K562 (cell line): ENCODE results near the gene TSPAN11. TPM values are rescaled to one million over a fixed set of nuclear protein-coding genes. Genes with fewer than 3 reads are reported as not detected.

Experiments
- ATAC-seq: fragments of 200-7000 bp; cut with Tn5 transposase; 3 replicates; pipeline ENCODE4 v1.9.1; 2020; ENCODE audit warnings: moderate library complexity
- BruUV-seq: library from RNA; stranded (reverse); fragments of 400-500 nt; replicated peaks from 2 replicates; lab custom pipeline; 2021; lab: Mats Ljungman, UMichigan
- CTCF ChIA-PET: fragments of 300-600 bp; formaldehyde crosslinking; extraction: SDS; loops from one replicate; lab custom pipeline; 2021; ENCODE audit warnings: low intra/inter-chr PET ratio; lab: Yijun Ruan, JAX
- POLR2A ChIA-PET: fragments of 300-600, 350-650 bp; sonication (Branson Sonifier 250); formaldehyde crosslinking; extraction: SDS; loops from one replicate; lab custom pipeline; 2021; ENCODE audit warnings: antibody characterized with exemption, inconsistent platforms; lab: Yijun Ruan, JAX
- DNase-seq, 4 experiments: peaks; one replicate each; pipeline versions ENCODE4 v3.0.0 to v3.0.0-alpha.2; 2011 to 2018; ENCODE audit warnings: low spot score in 3 of 4, mixed read lengths in 3 of 4; ENCODE audit errors: extremely low read depth in 1 of 4
- FAIRE-seq: peaks from 2 replicates; lab custom pipeline; 2011; peaks lifted over from hg19 to GRCh38; lab: Jason Lieb, UNC
- H2AFZ ChIP-seq: 2 replicates; pipeline ENCODE4 v1.6.0; 2011; ENCODE audit warnings: low read depth, low read length, control low read depth, inconsistent platforms
- H3K27ac ChIP-seq: fragments of 200-600 bp; 3 replicates; pipeline ENCODE4 v1.8.0; 2011; ENCODE audit warnings: low read depth, mild to moderate bottlenecking, control low read depth, inconsistent platforms, low read length, moderate library complexity, mixed read lengths; ENCODE audit errors: extremely low read depth
- H3K27me3 ChIP-seq, 2 experiments: fragments of 300-600 bp in 1 of 2; 2 replicates in 1 of 2; 3 replicates in 1 of 2; pipeline versions ENCODE4 v1.6.0 to v1.8.0; 2011; ENCODE audit warnings: inconsistent platforms in 2 of 2, low read length in 2 of 2, mild to moderate bottlenecking in 1 of 2, mixed read lengths in 1 of 2, moderate library complexity in 1 of 2; ENCODE audit not compliant: control insufficient read depth in 2 of 2, insufficient read depth in 2 of 2
- H3K36me3 ChIP-seq: fragments of 300-600 bp; 3 replicates; pipeline ENCODE4 v1.8.0; 2011; ENCODE audit warnings: mild to moderate bottlenecking, low read length, inconsistent platforms; ENCODE audit not compliant: control insufficient read depth, insufficient read depth
- H3K4me1 ChIP-seq, 2 experiments: fragments of 200-600 bp in 1 of 2; replicated peaks in 1 of 2; 2 replicates in 1 of 2; 3 replicates in 1 of 2; pipeline versions ENCODE4 v1.5.1 to v1.8.0; 2011; ENCODE audit warnings: inconsistent platforms in 2 of 2, low read length in 2 of 2, mild to moderate bottlenecking in 1 of 2, mixed read lengths in 1 of 2, moderate library complexity in 1 of 2; ENCODE audit not compliant: control insufficient read depth in 2 of 2, insufficient read depth in 2 of 2
- H3K4me2 ChIP-seq: 2 replicates; pipeline ENCODE4 v1.6.1; 2011; ENCODE audit warnings: low read length, control low read depth, inconsistent platforms, mixed read lengths; ENCODE audit not compliant: insufficient read depth
- H3K4me3 ChIP-seq: fragments of 200-600 bp; sonication (generic), shearing (Covaris generic); 2 replicates; pipeline ENCODE4 v1.5.1; 2016; ENCODE audit warnings: control low read depth, inconsistent platforms
- H3K79me2 ChIP-seq: fragments of 200-600 bp; 3 replicates; pipeline ENCODE4 v1.8.0; 2011; ENCODE audit warnings: low read length, inconsistent platforms; ENCODE audit not compliant: control insufficient read depth, insufficient read depth
- H3K9ac ChIP-seq, 2 experiments: 2 replicates each; pipeline versions ENCODE4 v1.6.0 to v1.6.1; 2011; ENCODE audit warnings: low read depth in 2 of 2, low read length in 2 of 2, control low read depth in 1 of 2, inconsistent platforms in 1 of 2, mild to moderate bottlenecking in 1 of 2, mixed read lengths in 1 of 2; ENCODE audit not compliant: insufficient read depth in 1 of 2
- H3K9me1 ChIP-seq: one replicate; pipeline ENCODE4 v1.6.0; 2011; ENCODE audit warnings: inconsistent platforms, mild to moderate bottlenecking, low read length, moderate library complexity; ENCODE audit not compliant: control insufficient read depth, insufficient read depth
- H3K9me3 ChIP-seq: replicated peaks from 2 replicates; pipeline ENCODE4 v1.5.1; 2011; ENCODE audit warnings: low read depth, low read length, inconsistent platforms; ENCODE audit not compliant: control insufficient read depth, insufficient read depth
- H4K20me1 ChIP-seq: replicated peaks from 2 replicates; pipeline ENCODE4 v1.6.1; 2011; ENCODE audit warnings: low read length, inconsistent platforms, mixed read lengths; ENCODE audit not compliant: control insufficient read depth, insufficient read depth
- CBX1 ChIP-seq: sonication (generic); IDR thresholded peaks from 2 replicates; pipeline ENCODE4 v1.6.1; 2016; ENCODE audit warnings: antibody characterized with exemption, low read depth, mild to moderate bottlenecking
- CREB5 ChIP-seq: fragments of 250-450 bp; sonication (Bioruptor Pico); IDR thresholded peaks from 2 replicates; pipeline ENCODE4 v1.5.0; 2020; ENCODE audit warnings: mild to moderate bottlenecking
- DACH1 ChIP-seq: fragments of 450-650 bp; IDR thresholded peaks from 2 replicates; pipeline ENCODE4 v1.6.1; 2018; ENCODE audit not compliant: partially characterized antibody
- DMBX1 ChIP-seq: fragments of 250-450 bp; sonication (Bioruptor Pico); IDR thresholded peaks from 2 replicates; pipeline ENCODE4 v1.8.0; 2022; ENCODE audit warnings: inconsistent platforms, mild to moderate bottlenecking, moderate library complexity, borderline replicate concordance
- MYNN ChIP-seq, 2 experiments: sonication (generic); formaldehyde crosslinking in 1 of 2; IDR thresholded peaks; 2 replicates each; pipeline versions ENCODE4 v1.5.0 to v1.6.1; 2016 to 2020; ENCODE audit warnings: antibody characterized with exemption in 1 of 2, missing genetic modification reagents in 1 of 2
- NFYB ChIP-seq: IDR thresholded peaks from 2 replicates; pipeline ENCODE4 v1.6.1; 2011; ENCODE audit warnings: mild to moderate bottlenecking, moderate library complexity; ENCODE audit not compliant: insufficient read length; ENCODE audit errors: extremely low read depth
- RBM39 ChIP-seq: fragments of 200-400 bp; formaldehyde crosslinking; optimal IDR thresholded peaks from 2 replicates; pipeline ENCODE3; 2018; ENCODE audit warnings: low read depth, low read length
- SMARCE1 ChIP-seq: fragments of 450-650 bp; IDR thresholded peaks from 2 replicates; pipeline ENCODE4 v1.7.1; 2016; ENCODE audit warnings: mild to moderate bottlenecking
- SP1 ChIP-seq: sonication (generic); formaldehyde crosslinking; IDR thresholded peaks from 2 replicates; pipeline ENCODE4 v1.8.1; 2022; ENCODE audit warnings: mild to moderate bottlenecking, missing genetic modification reagents
- ZC3H8 ChIP-seq: fragments of 450-650 bp; IDR thresholded peaks from 2 replicates; pipeline ENCODE4 v1.6.1; 2017
- ZFP36 ChIP-seq: fragments of 150-350 bp; IDR thresholded peaks from 2 replicates; pipeline ENCODE4 v1.6.1; 2018; ENCODE audit warnings: low read length, low read depth; ENCODE audit not compliant: partially characterized antibody
- ZNF23 ChIP-seq: fragments of 250-450 bp; sonication (Bioruptor Pico); IDR thresholded peaks from 2 replicates; pipeline ENCODE4 v1.4.0; 2020; ENCODE audit warnings: mild to moderate bottlenecking
- ZNF408 ChIP-seq: fragments of 250-450 bp; sonication (Bioruptor Pico); IDR thresholded peaks from 2 replicates; pipeline ENCODE4 v1.4.0; 2020; ENCODE audit warnings: low read depth, mild to moderate bottlenecking, moderate library complexity
- ZNF507 ChIP-seq: conservative IDR thresholded peaks from 2 replicates; pipeline ENCODE4 v1.6.1; 2017; ENCODE audit warnings: missing genetic modification characterization, missing compliant biosample characterization
- ZNF551 ChIP-seq: fragments of 250-450 bp; sonication (Bioruptor Pico); IDR thresholded peaks from 2 replicates; pipeline ENCODE4 v1.5.0; 2021; ENCODE audit warnings: mild to moderate bottlenecking, moderate library complexity
- ZNF766 ChIP-seq: fragments of 200-800 bp; sonication (Bioruptor generic); conservative IDR thresholded peaks from 2 replicates; pipeline ENCODE4 v1.6.1; 2016; ENCODE audit warnings: missing genetic modification characterization, missing compliant biosample characterization
- WGBS: fragments of 100-300 bp; shearing (Covaris generic); methylation state at CpG from one replicate; pipeline ENCODE4 v1.1.6; 2016; ENCODE audit warnings: low coverage, mixed read lengths; ENCODE audit not compliant: insufficient coverage; ENCODE audit errors: missing lambda C conversion rate; 5-methylcytosine and 5-hydroxymethylcytosine counted together
- in situ Hi-C: fragments of 300-500 bp; cut with MboI; formaldehyde crosslinking; loops from 4 replicates; pipeline ENCODE4 v1.15.0; 2018; ENCODE audit warnings: inconsistent platforms, mixed read lengths
- intact Hi-C: fragments of 100-400 bp; cut with micrococcal nuclease; formaldehyde crosslinking; loops from 2 replicates; pipeline ENCODE4 v1.14.2; 2022
- polyA plus RNA-seq, 8 experiments: library from polyadenylated mRNA; depleted of rRNA in 4 of 8; stranded (reverse) in 5 of 8; unstranded in 3 of 8; fragments of >200 nt; fragmentation: Nextera tagmentation in 2 of 8; fragmentation: Illumina TruSeq in 1 of 8; extraction: Ambion mirVana in 2 of 8; extraction: Trizol in 1 of 8; gene quantifications; 2 replicates each; pipeline versions ENCODE4 v1.2.1 to v1.2.3, GENCODE V29; 2011 to 2014; ENCODE audit warnings: inconsistent platforms in 1 of 8, missing spikeins in 1 of 8
- total RNA-seq, 7 experiments: library from RNA; depleted of rRNA in 6 of 7; stranded (reverse); fragments of >200 nt in 6 of 7; fragmentation: Illumina TruSeq in 2 of 7; extraction: Trizol in 2 of 7; gene quantifications; 2 replicates each; pipeline versions ENCODE4 v1.2.1 to v1.2.3, GENCODE V29; 2011 to 2021; ENCODE audit warnings: low replicate concordance in 1 of 7
- TF ChIP-seq, protein P1 (sequence below): sonication (generic); formaldehyde crosslinking; IDR thresholded peaks from 2 replicates; pipeline ENCODE4 v1.9.0; 2022; ENCODE audit warnings: mild to moderate bottlenecking, missing genetic modification reagents
- TF ChIP-seq, protein P2 (sequence below), 2 experiments: fragments of 150-350 bp in 1 of 2; IDR thresholded peaks; 2 replicates each; pipeline ENCODE4 v1.6.1; 2012 to 2016; ENCODE audit warnings: low read depth in 2 of 2, low read length in 2 of 2, mild to moderate bottlenecking in 1 of 2, moderate library complexity in 1 of 2
- TF ChIP-seq, protein P3 (sequence below): sonication (generic); formaldehyde crosslinking; IDR thresholded peaks from 2 replicates; pipeline ENCODE4 v1.5.0; 2020; ENCODE audit warnings: missing genetic modification reagents

Gene TSPAN11
- total and polyA plus RNA-seq, 9 of the 15 experiments (the other 6 are each of a cell fraction or from before 2014, with no cell fraction given) = not detected

DNA sequence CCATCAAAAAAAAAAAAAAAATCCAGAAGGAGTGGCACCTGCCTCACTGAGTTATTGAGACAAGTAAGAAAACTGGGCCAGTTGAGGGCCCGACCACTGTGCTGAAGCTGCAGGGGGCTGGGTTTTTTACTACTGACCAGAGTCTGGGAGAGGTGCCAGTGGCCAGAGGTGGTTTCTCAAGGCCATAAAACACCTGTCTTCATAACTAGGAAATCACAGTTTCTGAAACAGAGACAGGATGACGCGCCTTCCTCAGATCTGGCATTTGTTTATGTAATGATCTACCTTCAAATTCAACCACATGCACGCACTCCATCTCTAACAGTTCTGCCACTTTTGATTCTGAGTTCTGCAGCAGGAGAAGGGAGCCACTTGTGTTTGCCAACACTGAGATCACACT, 12.7 kb downstream of the TSPAN11 start:
- in situ Hi-C loops = no loop called here
- ATAC-seq (no peak), DNase-seq (no peak), FAIRE-seq (no peak)
- H3K27me3 ChIP-seq = peaks cover 7 to 36% of the 10 kb centered on the region in 2 experiments; a peak in 3 of 5 replicates
- H3K79me2 ChIP-seq = no peaks in the 10 kb centered on the region
- no TSS peak for BruUV-seq
- POLR2A ChIA-PET = no interaction called here
- H4K20me1 ChIP-seq = peaks cover 4% of the 10 kb centered on the region; the same call in 1 of the 2 replicates
- no peaks in the 10 kb centered on the region for H3K4me1 ChIP-seq
- no peaks in the 10 kb centered on the region for H3K9me1 ChIP-seq
- H3K9me3 ChIP-seq = no peaks in the 10 kb centered on the region
- TF ChIP-seq MYNN (IDR thresholded peaks at IDR 0.05) = no peak
- TF ChIP-seq MYNN (CRISPR knock-in tag; IDR thresholded peaks at IDR 0.05) = no peak
- TF ChIP-seq ZNF551 = no peak
- TF ChIP-seq, protein P1, sequence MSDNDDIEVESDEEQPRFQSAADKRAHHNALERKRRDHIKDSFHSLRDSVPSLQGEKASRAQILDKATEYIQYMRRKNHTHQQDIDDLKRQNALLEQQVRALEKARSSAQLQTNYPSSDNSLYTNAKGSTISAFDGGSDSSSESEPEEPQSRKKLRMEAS = no peak
- TF ChIP-seq, protein P2, sequence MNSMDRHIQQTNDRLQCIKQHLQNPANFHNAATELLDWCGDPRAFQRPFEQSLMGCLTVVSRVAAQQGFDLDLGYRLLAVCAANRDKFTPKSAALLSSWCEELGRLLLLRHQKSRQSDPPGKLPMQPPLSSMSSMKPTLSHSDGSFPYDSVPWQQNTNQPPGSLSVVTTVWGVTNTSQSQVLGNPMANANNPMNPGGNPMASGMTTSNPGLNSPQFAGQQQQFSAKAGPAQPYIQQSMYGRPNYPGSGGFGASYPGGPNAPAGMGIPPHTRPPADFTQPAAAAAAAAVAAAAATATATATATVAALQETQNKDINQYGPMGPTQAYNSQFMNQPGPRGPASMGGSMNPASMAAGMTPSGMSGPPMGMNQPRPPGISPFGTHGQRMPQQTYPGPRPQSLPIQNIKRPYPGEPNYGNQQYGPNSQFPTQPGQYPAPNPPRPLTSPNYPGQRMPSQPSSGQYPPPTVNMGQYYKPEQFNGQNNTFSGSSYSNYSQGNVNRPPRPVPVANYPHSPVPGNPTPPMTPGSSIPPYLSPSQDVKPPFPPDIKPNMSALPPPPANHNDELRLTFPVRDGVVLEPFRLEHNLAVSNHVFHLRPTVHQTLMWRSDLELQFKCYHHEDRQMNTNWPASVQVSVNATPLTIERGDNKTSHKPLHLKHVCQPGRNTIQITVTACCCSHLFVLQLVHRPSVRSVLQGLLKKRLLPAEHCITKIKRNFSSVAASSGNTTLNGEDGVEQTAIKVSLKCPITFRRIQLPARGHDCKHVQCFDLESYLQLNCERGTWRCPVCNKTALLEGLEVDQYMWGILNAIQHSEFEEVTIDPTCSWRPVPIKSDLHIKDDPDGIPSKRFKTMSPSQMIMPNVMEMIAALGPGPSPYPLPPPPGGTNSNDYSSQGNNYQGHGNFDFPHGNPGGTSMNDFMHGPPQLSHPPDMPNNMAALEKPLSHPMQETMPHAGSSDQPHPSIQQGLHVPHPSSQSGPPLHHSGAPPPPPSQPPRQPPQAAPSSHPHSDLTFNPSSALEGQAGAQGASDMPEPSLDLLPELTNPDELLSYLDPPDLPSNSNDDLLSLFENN (IDR thresholded peaks at IDR 0.05; ENCODE audit: low read depth in 2 of 2, low read length in 2 of 2) = no peak
- no peak for TF ChIP-seq ZNF766 (CRISPR knock-in tag)
- no peak for TF ChIP-seq SP1
- TF ChIP-seq, protein P3, sequence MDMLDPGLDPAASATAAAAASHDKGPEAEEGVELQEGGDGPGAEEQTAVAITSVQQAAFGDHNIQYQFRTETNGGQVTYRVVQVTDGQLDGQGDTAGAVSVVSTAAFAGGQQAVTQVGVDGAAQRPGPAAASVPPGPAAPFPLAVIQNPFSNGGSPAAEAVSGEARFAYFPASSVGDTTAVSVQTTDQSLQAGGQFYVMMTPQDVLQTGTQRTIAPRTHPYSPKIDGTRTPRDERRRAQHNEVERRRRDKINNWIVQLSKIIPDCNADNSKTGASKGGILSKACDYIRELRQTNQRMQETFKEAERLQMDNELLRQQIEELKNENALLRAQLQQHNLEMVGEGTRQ = no peak
- TF ChIP-seq ZFP36 = no peak
- TF ChIP-seq SMARCE1 = no peak
- no peak for TF ChIP-seq RBM39
- no peak for TF ChIP-seq ZNF23 (CRISPR knock-in tag)
- TF ChIP-seq CREB5 (CRISPR knock-in tag) = no peak
- TF ChIP-seq ZC3H8 = no peak
- TF ChIP-seq NFYB = no peak
- TF ChIP-seq ZNF507 (tag) = no peak
- TF ChIP-seq ZNF408 = no peak
- TF ChIP-seq CBX1 = no peak
- no peak for TF ChIP-seq DMBX1 (CRISPR knock-in tag)
- TF ChIP-seq DACH1 = no peak
- intact Hi-C loops = no loop called here
- no peak overlapping the region for H3K9ac ChIP-seq
- no peaks in the 10 kb centered on the region for H3K36me3 ChIP-seq
- no peak overlapping the region for H3K27ac ChIP-seq
- no peak overlapping the region for H3K4me2 ChIP-seq
- WGBS = 0% methylated on average over 4 of the region's 4 CpGs
- no peak overlapping the region for H2AFZ ChIP-seq
- H3K4me3 ChIP-seq = no peak overlapping the region
- CTCF ChIA-PET = no interaction called here
